Embryonic facial prominence (tissue), 1 donor: Measurements from ENCODE around the gene FITM1.
A peak's percentile ranks its signal among the peaks of the same experiment; 100 is the strongest.

Source experiments
- DNase-seq: peaks from one replicate; pipeline ENCODE4 v3.0.0-alpha.2; 2016; ENCODE audit errors: extremely low spot score

FITM1 gene

DNA sequence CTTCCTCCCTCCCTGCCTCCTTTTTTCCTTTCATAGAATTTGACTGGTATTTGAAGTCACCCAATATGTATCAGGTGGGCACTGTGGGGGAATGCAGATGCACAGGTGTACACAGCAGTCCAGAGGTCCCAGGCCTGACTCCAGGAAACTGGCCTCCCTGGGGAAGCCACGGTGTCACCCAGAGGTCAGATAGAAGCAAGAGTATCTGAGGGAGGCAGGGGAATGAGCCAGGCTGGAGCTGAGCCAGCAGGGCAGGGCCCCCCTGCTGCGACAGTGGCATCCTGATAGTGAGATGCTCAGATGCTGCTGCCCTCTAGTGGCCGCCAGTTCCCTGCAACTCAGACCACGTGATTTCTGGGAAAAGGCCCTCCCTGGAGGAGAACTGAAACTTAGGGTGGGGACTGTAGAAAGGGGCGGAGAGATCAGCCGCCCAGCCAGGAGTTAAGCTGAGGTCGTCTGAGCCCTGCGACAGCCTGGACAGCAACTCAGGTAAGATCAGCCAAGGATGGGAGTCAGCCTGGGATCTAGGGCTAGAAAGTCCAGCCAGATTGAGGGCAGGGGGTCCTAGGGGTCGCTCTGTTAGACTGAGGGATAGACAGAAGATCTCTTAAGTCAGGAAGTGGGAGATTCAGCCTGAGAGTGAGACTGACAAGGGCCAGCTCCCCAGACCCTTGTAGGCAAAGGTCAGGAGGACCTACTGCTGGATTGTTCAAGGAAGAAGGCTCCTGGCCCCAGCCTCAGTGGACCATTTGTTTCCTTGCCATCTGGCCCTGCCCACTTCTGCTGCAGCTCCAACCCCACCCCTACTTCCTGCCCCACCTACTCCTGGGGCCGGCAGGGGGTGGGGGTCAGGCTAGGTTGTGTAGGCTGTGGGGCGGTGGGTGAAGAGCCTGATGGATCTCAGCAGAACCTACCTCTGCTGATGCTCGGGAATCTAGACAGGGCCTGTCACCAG is 30.7 kb downstream of the FITM1 start, which contains the start of gene IRF9:
TSS of gene IRF9 (plus strand) at position 416 of the 955 bp plus-strand sequence. CDS start 880 bp downstream, outside the sequence.
- peak; percentile 89 for DNase-seq

- no peak for DNase-seq
Observed at GRCh38 chr14:24162093-24162492, 31.6 kb downstream of the FITM1 start.

DNA sequence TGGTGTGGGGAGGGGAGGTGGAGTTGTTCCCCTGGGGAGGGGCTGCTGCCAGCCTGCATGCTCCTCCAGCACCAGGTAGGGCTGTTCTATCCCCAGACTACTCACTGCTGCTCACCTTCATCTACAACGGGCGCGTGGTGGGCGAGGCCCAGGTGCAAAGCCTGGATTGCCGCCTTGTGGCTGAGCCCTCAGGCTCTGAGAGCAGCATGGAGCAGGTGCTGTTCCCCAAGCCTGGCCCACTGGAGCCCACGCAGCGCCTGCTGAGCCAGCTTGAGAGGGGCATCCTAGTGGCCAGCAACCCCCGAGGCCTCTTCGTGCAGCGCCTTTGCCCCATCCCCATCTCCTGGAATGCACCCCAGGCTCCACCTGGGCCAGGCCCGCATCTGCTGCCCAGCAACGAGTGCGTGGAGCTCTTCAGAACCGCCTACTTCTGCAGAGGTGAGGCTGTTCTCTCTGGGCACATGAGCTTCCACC is 34.1 kb downstream of the FITM1 start:
- no peak for DNase-seq

DNA sequence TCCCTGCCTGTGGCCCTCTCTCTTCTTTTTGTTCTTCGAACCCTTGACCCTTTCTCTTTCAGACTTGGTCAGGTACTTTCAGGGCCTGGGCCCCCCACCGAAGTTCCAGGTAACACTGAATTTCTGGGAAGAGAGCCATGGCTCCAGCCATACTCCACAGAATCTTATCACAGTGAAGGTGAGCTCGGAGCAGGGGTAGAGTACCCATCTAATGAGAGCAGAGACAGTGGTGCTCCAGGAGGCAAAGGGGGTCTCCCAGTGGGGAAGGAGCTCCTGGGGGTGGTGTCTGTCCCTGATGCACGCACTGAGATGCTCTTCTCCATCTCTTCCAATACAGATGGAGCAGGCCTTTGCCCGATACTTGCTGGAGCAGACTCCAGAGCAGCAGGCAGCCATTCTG is 35.3 kb downstream of the FITM1 start:
- DNase-seq = no peak

GRCh38 chr14:24167469-24168114 is 37.1 kb downstream of the FITM1 start:
- no peak for DNase-seq

DNA sequence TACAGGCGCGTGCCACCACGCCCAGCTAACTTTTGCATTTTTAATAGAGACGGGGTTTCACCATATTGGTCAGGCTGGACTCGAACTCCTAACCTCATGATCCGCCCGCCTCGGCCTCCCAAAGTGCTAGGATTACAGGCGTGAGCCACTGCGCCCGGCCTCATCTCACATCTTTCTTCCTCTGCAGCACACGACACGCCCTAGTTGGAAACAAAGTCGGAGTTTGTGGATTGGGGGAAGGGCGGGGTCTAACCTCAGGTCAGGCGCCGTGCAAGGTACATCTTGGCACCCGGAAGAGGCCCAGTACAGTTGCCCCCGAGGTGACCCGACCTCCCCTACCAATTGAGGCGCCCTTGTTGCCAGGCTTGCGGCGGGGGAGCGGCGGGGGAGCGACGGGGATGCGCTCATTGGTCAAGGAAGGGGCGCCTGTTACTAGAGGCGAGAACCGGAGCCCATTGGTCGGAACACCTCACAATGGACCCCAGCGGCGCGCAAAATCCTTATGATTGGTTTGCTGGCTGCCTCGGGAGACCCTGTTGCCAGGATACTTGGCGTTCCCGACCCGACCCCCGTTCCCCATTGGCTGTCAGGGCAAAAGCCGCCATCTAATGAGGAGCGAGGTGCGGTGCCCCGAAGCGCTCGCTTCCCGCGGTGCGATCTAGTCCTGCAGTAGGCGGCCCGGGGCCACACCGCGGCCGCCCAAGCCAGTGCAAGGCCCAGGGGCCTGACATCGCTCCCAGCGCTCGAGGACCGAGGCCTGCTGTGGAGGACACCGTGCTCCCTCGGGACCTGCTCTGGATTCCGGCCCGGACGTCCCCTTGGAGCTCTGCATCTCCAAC is 41.2 kb downstream of the FITM1 start, which contains the start of gene REC8:
TSS of gene REC8 (plus strand) at position 659 of the 839 bp plus-strand sequence. CDS start 473 bp downstream, outside the sequence.
- peak; percentile 85 for DNase-seq

GRCh38 chr14:24172261-24172860 is 41.9 kb downstream of the FITM1 start:
- DNase-seq = no peak

DNA sequence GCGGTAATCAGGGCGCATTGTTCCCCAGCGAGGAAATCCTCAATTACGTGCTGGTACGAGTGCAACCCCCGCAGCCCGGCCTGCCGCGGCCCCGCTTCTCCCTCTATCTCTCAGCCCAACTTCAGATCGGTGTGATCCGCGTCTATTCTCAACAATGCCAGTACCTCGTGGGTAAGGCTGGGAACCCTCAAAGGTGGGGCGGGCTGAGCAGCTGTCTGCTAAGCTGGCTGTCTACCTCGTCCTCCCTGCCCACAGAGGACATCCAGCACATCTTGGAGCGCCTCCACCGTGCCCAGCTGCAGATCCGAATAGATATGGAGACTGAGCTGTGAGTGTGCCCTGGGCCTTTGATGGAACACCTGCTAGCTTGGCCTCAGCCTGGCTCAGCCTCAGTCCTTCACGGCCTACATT is 42.4 kb downstream of the FITM1 start:
- DNase-seq = no peak

- DNase-seq = no peak
Observed at GRCh38 chr14:24176599-24176998, 46.1 kb downstream of the FITM1 start.

GRCh38 chr14:24177041-24177825 is 46.8 kb downstream of the FITM1 start:
- no peak for DNase-seq

DNA sequence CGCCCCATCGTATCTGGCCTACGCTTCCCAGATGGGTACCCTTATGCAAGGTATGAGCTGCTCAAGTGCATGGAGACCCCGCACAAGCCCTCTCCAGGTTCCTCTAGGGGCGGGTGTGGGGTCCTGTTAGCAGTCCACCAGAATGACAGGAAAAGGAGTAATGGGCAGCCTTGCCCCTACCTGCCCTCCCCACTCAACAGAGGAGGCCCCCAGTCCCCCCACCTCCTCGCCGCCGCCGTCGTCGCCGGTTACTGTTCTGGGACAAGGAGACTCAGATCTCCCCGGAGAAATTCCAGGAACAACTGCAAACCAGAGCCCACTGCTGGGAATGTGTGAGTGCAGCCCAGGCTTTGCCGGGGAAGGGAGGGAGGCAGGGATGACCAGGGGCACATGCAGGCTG is 47.4 kb downstream of the FITM1 start:
- DNase-seq = no peak

DNA sequence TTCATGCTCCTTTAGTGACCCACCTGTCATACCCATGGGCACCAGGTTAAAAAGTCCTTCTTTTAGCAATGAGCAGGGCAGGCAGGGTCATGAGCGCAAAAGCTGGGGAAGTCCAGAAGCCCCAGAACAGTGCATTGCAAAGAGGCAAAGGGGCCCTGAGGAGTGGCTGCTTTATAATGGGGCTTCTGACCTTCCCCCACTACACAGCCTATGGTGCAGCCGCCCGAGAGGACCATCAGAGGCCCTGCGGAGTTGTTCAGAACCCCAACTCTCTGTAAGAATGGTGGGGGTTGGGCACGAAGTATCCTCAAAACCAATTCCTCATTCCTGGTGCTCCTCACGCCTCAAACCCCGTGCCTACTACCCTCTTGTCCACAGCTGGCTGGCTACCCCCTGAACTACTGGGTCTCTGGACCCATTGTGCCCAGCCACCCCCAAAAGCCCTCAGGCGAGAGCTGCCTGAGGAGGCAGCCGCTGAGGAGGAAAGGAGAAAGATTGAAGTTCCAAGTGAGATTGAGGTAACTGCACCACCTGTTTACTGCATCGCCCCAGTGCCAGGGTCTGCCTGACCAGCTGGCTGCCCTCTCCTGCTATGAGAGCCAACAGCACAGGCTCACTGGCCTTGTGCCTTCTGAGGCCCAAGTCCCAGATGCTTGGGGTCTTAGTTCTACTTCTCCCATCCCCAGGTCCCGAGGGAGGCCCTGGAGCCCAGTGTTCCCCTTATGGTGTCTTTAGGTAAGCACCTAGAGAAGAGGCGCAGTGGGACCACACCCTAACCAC is 48.1 kb downstream of the FITM1 start:
- DNase-seq = no peak

GRCh38 chr14:24179294-24179960 is 49.0 kb downstream of the FITM1 start:
- DNase-seq = no peak

DNA sequence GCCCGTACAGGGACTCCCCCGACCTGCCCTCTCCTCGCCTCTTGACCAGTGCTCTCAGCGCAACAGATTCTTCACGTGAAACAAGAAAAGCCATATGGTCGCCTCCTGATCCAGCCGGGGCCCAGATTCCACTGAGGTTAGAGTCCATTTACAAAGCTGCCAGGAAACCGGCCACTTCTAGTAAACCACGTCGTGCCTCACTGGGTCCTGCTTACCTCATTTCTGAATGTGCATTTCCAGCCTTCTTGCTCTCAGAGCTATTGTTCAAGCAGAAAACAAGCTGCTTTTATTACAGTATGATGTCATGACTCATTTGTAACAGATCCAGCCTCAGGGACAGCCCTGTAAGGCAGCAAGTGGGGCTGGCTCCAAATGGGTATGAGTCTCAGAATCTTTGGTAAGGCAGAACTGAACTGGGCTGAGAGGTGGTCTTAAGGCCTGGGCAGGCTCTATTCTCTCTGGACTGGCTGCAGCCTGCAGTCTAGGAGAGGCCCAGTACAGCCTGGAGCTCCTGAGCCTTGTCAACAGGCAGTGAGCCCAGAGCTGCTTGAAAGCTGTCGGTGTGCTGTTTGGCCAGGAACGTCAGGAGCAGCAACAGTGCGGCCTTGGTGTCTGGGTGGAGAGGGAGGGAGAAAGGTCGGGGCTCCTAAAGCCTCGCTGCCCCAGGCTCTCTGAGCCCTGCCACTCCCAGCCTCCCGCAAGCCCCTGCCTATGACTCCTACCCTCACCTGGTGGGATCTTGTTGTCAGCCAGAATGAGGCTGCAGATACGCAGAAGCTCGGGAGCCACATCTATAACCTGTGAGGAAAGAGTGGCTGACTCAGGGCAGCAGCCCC is 49.7 kb downstream of the FITM1 start:
- DNase-seq = no peak

GRCh38 chr14:24181371-24182077 is 51.1 kb downstream of the FITM1 start:
- no peak for DNase-seq
